Skeletal muscle tissue (tissue), 4 donors: ENCODE measurements around the gene PDE6H. TPM values are rescaled to one million over a fixed set of nuclear protein-coding genes. Genes with fewer than 3 reads are reported as not detected.

Experiments
- H3K27ac ChIP-seq: one replicate; pipeline ENCODE4 v1.7.0; 2013; ENCODE audit warnings: mild to moderate bottlenecking, low read depth, low read length, inconsistent platforms
- H3K27me3 ChIP-seq, 3 donors: one replicate each; pipeline ENCODE4 v1.7.0; 2013; ENCODE audit warnings: low read length in 3 of 3; ENCODE audit not compliant: control insufficient read depth in 3 of 3, insufficient read depth in 3 of 3
- H3K36me3 ChIP-seq, 3 donors: one replicate each; pipeline ENCODE4 v1.7.0; 2013; ENCODE audit warnings: low read length in 3 of 3; ENCODE audit not compliant: control insufficient read depth in 3 of 3, insufficient read depth in 3 of 3
- H3K4me1 ChIP-seq, 3 donors: one replicate each; pipeline ENCODE4 v1.7.0; 2013; ENCODE audit warnings: low read length in 3 of 3, mild to moderate bottlenecking in 3 of 3; ENCODE audit not compliant: control insufficient read depth in 3 of 3, insufficient read depth in 3 of 3
- H3K4me3 ChIP-seq, 3 donors: one replicate each; pipeline ENCODE4 v1.7.0; 2013; ENCODE audit warnings: low read length in 3 of 3
- H3K9ac ChIP-seq, 3 donors: one replicate each; pipeline ENCODE4 v1.7.0; 2013; ENCODE audit warnings: low read length in 3 of 3, mild to moderate bottlenecking in 3 of 3, moderate library complexity in 2 of 3, low read depth in 1 of 3
- H3K9me3 ChIP-seq, 3 donors: one replicate each; pipeline ENCODE4 v1.7.0; 2013; ENCODE audit warnings: low read length in 3 of 3; ENCODE audit not compliant: control insufficient read depth in 3 of 3
- total RNA-seq: library from RNA; depleted of rRNA; stranded (reverse); fragments of >200 nt; gene quantifications from one replicate; pipeline ENCODE4 v1.2.3, GENCODE V29; 2014
- donor health status: Osteomylitis.

PDE6H gene
- total RNA-seq, 1 donor from 2014 or later: not detected

GRCh38 chr12:14950421-14950820 lies 22.4 kb upstream of the PDE6H start:
- Histone ChIP-seq H3K9me3 (no peaks in the 10 kb centered on the region), H3K27me3 (no peaks in the 10 kb centered on the region), H3K4me3 (no peak overlapping the region), H3K4me1 (peaks cover 13 to 30% (median 16%) of the 10 kb centered on the region in 3 donors), H3K9ac (no peak overlapping the region), H3K36me3 (peaks cover 0 to 21% (median 2%) of the 10 kb centered on the region in 3 donors), H3K27ac (no peak overlapping the region)

- peak overlapping the region; percentile 75 for H3K27ac ChIP-seq
- H3K36me3 ChIP-seq: peaks cover 0 to 17% (median 2%) of the 10 kb centered on the region in 3 donors
- peaks cover 13 to 30% (median 16%) of the 10 kb centered on the region in 3 donors for H3K4me1 ChIP-seq
- H3K4me3 ChIP-seq: no peak overlapping the region
- H3K9me3 ChIP-seq: no peaks in the 10 kb centered on the region
- H3K27me3 ChIP-seq: no peaks in the 10 kb centered on the region
- H3K9ac ChIP-seq: no peak overlapping the region
Observed at GRCh38 chr12:14950982-14951746, 21.7 kb upstream of the PDE6H start.

- peaks cover 0 to 10% (median 2%) of the 10 kb centered on the region in 3 donors for H3K36me3 ChIP-seq
- no peak overlapping the region for H3K9ac ChIP-seq
- H3K9me3 ChIP-seq: no peaks in the 10 kb centered on the region
- peaks cover 13 to 30% (median 16%) of the 10 kb centered on the region in 3 donors for H3K4me1 ChIP-seq
- H3K4me3 ChIP-seq: no peak overlapping the region
- peak overlapping the region; percentile 75 for H3K27ac ChIP-seq
- H3K27me3 ChIP-seq: no peaks in the 10 kb centered on the region
Observed at GRCh38 chr12:14951851-14952250, 21.0 kb upstream of the PDE6H start.

- H3K4me3 ChIP-seq: no peak overlapping the region
- no peak overlapping the region for H3K9ac ChIP-seq
Observed at GRCh38 chr12:14952299-14952921, 20.4 kb upstream of the PDE6H start.

GRCh38 chr12:14953752-14954151 lies 19.1 kb upstream of the PDE6H start:
- no peak overlapping the region for H3K9ac ChIP-seq
- H3K36me3 ChIP-seq: peaks cover 0 to 9% (median 0%) of the 10 kb centered on the region in 3 donors
- H3K27me3 ChIP-seq: no peaks in the 10 kb centered on the region
- H3K27ac ChIP-seq: peak overlapping the region; percentile 75
- H3K9me3 ChIP-seq: no peaks in the 10 kb centered on the region
- no peak overlapping the region for H3K4me3 ChIP-seq
- peaks cover 13 to 32% (median 13%) of the 10 kb centered on the region in 3 donors for H3K4me1 ChIP-seq

More at GRCh38 chr12:14952299-14952921, 20.4 kb upstream of the PDE6H start:
- Histone ChIP-seq H3K4me1 (peaks cover 13 to 30% (median 16%) of the 10 kb centered on the region in 3 donors), H3K27me3 (no peaks in the 10 kb centered on the region), H3K9me3 (no peaks in the 10 kb centered on the region), H3K27ac (peak overlapping the region; percentile 75), H3K36me3 (peaks cover 0 to 9% (median 1%) of the 10 kb centered on the region in 3 donors)

GRCh38 chr12:14954269-14954668 lies 18.6 kb upstream of the PDE6H start:
- H3K4me3 ChIP-seq: no peak overlapping the region
- H3K9me3 ChIP-seq: no peaks in the 10 kb centered on the region
- no peak overlapping the region for H3K9ac ChIP-seq
- peak overlapping the region; percentile 75 for H3K27ac ChIP-seq
- H3K27me3 ChIP-seq: no peaks in the 10 kb centered on the region
- peaks cover 10 to 29% (median 13%) of the 10 kb centered on the region in 3 donors for H3K4me1 ChIP-seq
- peaks cover 0 to 9% (median 0%) of the 10 kb centered on the region in 3 donors for H3K36me3 ChIP-seq

GRCh38 chr12:14956024-14956891 lies 16.6 kb upstream of the PDE6H start:
- H3K4me1 ChIP-seq: peaks cover 0 to 23% (median 5%) of the 10 kb centered on the region in 3 donors
- no peaks in the 10 kb centered on the region for H3K36me3 ChIP-seq
- peak overlapping the region; percentile 41 for H3K27ac ChIP-seq
- H3K9me3 ChIP-seq: no peaks in the 10 kb centered on the region
- peak overlapping the region in 1 of 3 donors; percentile 32 for H3K4me3 ChIP-seq
- H3K9ac ChIP-seq: no peak overlapping the region
- H3K27me3 ChIP-seq: no peaks in the 10 kb centered on the region

DNA sequence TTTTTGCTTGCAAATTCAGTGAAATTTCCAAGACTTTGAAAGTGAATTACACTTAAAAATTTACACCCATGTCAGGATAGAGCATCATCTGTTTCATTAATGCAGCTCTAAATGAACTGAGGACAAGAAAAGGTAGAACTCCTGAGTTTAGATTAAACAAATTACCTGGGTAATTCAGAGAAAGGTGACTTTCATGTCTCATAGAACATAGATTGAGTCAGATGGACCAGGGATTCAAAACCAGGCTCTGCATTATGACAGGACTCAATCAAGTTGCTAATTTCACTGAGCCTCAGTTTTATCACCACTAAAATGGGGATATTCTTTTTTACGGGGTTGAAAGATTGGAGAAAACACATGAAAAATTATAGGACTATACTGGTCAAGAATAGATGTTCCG lies 15.9 kb upstream of the PDE6H start:
- H3K9me3 ChIP-seq: no peaks in the 10 kb centered on the region
- H3K27ac ChIP-seq: peak overlapping the region; percentile 41
- H3K36me3 ChIP-seq: no peaks in the 10 kb centered on the region
- no peak overlapping the region for H3K9ac ChIP-seq
- H3K27me3 ChIP-seq: no peaks in the 10 kb centered on the region
- H3K4me3 ChIP-seq: peak overlapping the region in 1 of 3 donors; percentile 32
- H3K4me1 ChIP-seq: peaks cover 0 to 20% (median 5%) of the 10 kb centered on the region in 3 donors

- H3K9me3 ChIP-seq: no peaks in the 10 kb centered on the region
- H3K36me3 ChIP-seq: no peaks in the 10 kb centered on the region
- peak overlapping the region in 2 of 3 donors; percentile 14 to 21 for H3K4me3 ChIP-seq
- peaks cover 0 to 14% (median 5%) of the 10 kb centered on the region in 3 donors for H3K4me1 ChIP-seq
- H3K27ac ChIP-seq: peak overlapping the region; percentile 71
- H3K27me3 ChIP-seq: no peaks in the 10 kb centered on the region
- no peak overlapping the region for H3K9ac ChIP-seq
Observed at GRCh38 chr12:14957551-14958168, 15.2 kb upstream of the PDE6H start.
